Inferior parietal cortex (tissue), 1 donor: ENCODE measurements around the gene SH2B3.

ENCODE experiments used
- DNase-seq: peaks from one replicate; pipeline ENCODE4 v3.0.0-alpha.2; 2016; ENCODE audit errors: extremely low spot score

The SH2B3 gene

GRCh38 chr12:111409403-111409779 lies 3.7 kb downstream of the SH2B3 start:
- no peak for DNase-seq

GRCh38 chr12:111409780-111410430 lies 4.2 kb downstream of the SH2B3 start:
- DNase-seq = no peak

GRCh38 chr12:111410431-111411184 lies 4.9 kb downstream of the SH2B3 start:
- DNase-seq = no peak

- DNase-seq = no peak
Measured at GRCh38 chr12:111411185-111411764, 5.6 kb downstream of the SH2B3 start.

DNA sequence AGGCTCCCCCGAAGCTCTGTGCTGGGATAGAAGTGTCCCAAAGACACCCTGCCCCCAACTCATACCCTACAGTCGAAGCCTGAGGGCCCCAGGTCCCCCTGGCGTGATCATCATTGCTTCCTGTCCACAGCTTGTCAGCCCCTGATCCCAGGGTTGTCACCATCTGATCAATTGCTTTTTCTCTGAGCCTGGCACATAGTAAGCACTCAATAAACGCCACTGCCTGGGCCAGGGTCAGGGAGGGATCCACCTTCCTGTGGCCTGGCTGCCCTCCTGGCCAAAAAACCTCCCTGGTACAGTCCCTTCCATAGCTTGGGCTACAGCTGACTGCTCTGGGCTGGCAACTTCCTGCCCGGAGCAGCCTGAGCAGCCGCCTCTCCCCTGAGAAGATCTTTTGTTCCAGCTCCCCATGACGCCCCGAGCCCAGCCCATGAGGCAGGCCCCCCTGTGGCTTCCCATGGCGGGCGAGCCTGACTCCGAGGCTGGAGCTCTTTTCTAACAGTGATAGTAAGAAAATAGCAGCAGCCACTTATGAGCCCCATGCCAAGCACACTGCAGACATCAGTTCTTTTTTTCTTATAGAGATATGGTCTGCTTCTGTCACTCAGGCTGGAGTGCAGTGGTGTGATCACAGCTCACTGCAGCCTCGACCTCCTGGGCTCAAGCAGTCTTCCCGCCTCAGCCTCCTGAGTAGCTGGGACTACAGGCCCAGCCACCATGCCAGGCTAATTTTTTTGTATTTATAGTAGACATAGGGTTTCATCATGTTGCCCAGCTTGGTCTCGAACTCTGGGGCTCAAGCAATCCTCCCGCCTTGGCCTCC lies 6.5 kb downstream of the SH2B3 start:
- DNase-seq = no peak

- no peak for DNase-seq
Measured at GRCh38 chr12:111412830-111413441, 7.2 kb downstream of the SH2B3 start.

GRCh38 chr12:111413442-111414086 lies 7.8 kb downstream of the SH2B3 start:
- no peak for DNase-seq

- no peak for DNase-seq
Measured at GRCh38 chr12:111414711-111415252, 9.1 kb downstream of the SH2B3 start.

DNA sequence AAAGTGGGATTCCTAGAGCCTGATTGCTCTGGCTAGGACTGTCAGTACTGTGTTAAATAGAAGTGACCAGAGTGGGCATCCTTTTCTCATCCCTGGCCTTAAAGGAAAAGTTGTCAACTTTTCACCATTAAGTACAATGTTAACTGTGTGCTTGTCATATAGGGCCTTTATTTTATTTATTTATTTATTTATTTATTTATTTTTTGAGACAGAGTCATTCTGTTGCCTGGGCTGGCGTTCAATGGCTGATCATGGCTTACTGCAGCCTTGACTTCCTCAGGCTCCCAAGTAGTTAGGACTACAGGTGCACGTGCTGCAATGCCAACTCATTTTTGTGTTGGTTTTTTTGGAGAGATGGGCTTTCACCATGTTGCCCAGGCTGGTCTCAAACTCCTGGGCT lies 11.6 kb downstream of the SH2B3 start:
- no peak for DNase-seq

DNA sequence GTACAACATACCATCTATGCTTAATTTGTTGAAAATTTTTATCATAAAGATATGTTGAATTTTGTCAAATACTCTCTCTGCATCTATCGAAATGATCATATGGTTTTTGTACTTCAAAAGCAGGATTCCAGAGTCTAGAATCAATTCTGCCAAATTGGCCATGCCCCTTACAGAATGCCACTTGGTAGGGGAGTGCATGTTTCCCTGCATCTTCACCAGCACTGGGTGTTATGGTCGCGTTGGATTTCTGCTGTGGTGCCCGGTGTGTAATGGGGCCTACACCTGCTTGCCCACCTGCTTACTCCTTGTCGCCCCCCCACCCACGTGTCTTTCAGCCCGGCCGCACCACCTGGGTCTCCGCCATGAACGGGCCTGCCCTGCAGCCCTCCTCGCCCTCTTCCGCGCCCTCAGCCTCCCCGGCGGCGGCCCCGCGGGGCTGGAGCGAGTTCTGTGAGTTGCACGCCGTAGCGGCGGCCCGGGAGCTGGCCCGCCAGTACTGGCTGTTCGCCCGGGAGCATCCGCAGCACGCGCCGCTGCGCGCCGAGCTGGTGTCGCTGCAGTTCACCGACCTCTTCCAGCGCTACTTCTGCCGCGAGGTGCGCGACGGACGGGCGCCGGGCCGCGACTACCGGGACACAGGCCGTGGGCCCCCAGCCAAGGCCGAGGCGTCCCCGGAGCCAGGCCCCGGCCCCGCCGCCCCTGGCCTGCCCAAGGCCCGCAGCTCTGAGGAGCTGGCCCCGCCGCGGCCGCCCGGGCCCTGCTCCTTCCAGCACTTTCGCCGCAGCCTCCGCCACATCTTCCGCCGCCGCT lies 12.3 kb downstream of the SH2B3 start:
- DNase-seq = no peak

DNA sequence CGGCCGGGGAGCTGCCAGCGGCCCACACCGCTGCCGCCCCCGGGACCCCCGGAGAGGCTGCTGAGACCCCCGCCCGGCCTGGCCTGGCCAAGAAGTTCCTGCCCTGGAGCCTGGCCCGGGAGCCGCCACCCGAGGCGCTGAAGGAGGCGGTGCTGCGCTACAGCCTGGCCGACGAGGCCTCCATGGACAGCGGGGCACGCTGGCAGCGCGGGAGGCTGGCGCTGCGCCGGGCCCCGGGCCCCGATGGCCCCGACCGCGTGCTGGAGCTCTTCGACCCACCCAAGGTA lies 12.8 kb downstream of the SH2B3 start:
- DNase-seq = no peak

DNA sequence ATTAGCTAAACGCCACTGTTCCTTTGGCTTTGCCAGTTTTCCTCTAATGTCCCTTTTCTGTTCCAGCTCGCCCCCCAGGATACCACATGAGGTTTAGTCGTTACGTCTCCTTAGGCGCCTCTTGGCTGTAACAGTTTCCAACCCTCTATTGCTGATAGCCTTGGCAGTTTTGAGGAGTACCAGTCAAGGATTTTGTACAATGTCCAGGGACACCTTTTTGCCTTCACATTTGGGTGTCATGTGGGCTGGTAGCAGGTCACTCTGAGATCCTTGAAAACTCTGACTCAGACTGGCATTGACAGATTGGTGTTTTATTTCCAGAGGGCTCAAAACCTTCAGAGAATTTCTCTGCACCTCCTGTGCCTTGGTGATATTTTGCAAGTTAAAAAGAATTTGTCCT lies 14.1 kb downstream of the SH2B3 start:
- no peak for DNase-seq

DNA sequence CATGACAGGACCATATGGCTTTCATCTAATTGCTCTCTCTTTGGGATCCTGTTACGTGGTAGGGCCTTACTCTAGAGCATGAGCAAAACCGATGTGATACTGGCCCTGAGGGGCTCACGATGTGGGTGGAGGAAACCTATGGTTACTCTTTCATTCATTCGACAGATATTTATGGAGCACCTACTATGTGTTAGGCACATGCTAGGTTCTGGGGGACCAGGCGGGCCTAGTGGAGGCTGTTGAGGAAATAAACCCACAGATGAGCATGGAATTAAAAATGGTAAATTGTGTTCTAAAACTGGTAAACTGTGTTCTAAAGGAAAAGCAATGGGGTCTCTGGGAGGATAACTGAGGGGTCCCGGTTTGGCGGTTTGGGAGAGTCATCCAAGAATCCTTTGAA lies 14.8 kb downstream of the SH2B3 start:
- DNase-seq = no peak

DNA sequence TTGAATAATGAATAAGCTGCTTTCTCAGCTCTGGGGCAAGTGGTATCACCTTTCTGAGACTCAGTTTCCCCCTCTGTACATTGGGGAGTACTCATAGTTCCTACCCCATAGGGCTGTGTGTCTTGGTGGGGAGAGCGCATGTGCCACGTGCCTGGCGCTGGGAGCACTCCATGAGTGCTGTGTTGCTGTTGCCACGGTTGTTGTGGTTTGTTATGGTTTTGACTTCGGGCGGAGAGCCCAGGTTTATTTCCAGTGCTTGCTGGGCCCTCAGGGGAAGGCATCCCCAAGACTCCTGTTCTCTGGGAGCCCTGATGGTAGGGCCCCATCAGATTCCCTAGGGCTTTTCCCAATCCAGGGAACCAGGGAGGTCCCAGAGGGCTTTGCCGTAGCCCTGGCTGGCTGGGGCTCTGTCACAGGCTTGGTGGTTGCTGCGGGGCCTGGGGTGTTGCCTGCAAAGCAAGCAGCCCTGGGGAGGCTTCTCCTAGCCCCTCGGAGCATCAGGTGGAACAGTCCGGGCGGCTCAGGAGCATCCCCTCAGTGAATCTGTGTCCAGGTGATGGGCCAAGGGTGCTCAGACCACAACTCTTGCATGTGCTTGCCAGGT lies 18.6 kb downstream of the SH2B3 start:
- no peak for DNase-seq

GRCh38 chr12:111424793-111425251 lies 19.1 kb downstream of the SH2B3 start:
- no peak for DNase-seq

DNA sequence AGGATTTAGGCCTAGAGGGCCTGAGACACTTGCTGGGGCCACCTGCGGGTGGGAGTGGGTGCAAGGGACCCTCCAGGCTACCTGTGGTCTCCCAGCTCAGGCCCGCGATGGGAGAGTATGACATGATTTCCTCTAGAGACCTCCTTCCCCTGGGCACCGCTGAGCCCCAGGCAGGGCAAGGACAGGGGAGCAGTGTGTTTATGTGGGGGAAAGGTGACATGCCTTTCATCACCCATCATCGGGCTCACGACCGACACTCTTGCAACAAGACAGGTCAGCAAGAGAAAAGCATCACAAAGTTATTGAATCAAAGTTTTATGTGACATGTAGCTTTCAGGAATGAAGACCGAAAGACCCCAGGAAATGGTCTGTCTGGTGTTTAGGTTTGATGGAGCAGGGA lies 19.9 kb downstream of the SH2B3 start:
- no peak for DNase-seq

DNA sequence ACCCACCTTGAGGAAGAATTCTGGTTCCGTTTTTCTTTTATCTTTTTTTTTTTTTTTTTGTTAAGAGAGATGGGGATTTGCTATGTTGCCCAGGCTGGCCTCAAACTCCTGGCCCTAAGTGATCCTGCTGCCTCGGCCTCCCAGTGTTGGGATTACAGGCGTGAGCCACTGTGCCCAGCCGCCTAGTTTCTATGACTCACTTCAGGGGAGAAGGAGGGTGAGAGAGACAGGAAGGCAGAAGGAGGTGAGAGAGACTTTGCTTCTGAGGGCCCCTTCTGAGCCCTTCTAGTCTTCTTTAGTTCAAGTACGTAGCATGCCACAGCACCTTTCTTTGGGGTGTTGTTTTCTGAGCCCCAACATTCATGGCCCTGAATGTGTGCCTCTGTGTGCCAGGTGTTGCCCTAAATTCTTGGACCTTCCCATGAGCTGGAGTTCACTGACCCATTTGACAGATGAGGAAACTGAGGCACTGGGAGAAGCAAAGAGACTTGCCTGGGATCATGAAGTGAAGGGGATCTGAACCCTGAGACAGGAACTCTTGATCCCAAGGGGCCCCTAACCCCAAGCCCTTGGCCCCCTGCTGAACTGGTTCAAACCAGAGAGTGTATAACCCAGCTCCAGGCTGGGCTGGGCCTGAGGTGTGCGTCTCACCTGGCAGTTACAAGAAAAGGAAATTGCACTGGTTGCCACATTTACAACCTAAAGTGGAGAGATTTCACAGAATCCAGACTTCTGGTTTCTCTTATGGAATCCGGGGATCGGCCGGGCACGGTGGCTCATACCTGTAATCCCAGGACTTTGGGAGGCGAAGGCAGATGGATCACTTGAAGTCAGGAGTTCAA lies 20.8 kb downstream of the SH2B3 start:
- DNase-seq = no peak

DNA sequence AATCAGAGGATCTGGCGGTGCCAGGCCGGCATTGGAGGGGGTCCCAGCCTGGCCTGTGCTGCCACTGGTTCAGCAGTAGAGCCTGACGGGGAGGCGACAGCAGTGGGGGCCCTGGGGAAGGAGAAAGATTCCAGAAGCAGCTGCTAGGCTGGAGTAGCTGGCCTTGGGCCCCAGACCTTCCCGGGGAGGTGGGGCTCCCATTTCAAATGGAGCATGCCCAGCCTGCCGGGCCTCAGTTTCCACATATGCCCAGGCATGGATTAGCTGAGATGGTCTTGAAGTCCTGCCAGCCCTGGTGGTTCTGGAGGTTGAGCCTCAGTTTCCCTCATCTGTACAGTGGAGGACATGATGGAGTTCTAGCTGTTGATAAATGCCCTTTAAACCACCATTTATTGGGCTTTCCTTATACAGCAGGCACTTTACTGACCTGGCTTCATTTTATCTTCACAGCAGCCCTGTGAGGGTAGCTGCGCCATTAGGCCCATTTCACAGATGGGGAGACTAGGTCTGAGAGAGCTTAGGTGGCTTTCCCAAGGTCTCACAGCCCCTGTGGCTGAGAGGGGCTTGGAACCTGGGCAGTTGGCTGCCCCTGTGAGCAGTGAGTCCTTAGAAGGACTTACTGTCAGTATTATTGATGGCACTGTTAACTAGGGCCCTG lies 21.8 kb downstream of the SH2B3 start:
- DNase-seq = no peak
